Adrenal gland (tissue), 12 donors: ENCODE results near the gene ANO2. TPM values are rescaled to one million over a fixed set of nuclear protein-coding genes. Genes with fewer than 3 reads are reported as not detected.
A peak's percentile ranks its signal among the peaks of the same experiment; 100 is the strongest.

Source experiments
- DNase-seq, 7 donors: peaks; one replicate each; pipeline ENCODE4 v3.0.0-alpha.2; 2019 to 2020
- H3K27ac ChIP-seq, 5 donors: fragments of 200-600 bp; sonication (generic) in 4 of 5; 1 replicate in 3 of 5; 2 replicates in 2 of 5; pipeline versions ENCODE4 v1.5.1 to v1.8.0; 2016 to 2020; ENCODE audit warnings: mild to moderate bottlenecking in 1 of 5
- H3K27me3 ChIP-seq: fragments of 200-600 bp; 2 replicates; pipeline ENCODE4 v1.8.0; 2021
- H3K36me3 ChIP-seq, 2 donors: fragments of 200-600 bp; replicated peaks in 1 of 2; 1 replicate in 1 of 2; 2 replicates in 1 of 2; pipeline versions ENCODE4 v1.5.1 to v1.8.0; 2018 to 2022
- H3K4me1 ChIP-seq, 2 donors: fragments of 200-600 bp; replicated peaks in 1 of 2; 1 replicate in 1 of 2; 2 replicates in 1 of 2; pipeline versions ENCODE4 v1.5.1 to v1.8.0; 2018 to 2021
- H3K4me3 ChIP-seq, 4 donors: fragments of 200-600 bp; sonication (generic) in 3 of 4; one replicate each; pipeline ENCODE4 v1.5.1; 2016 to 2018
- H3K9me3 ChIP-seq, 3 donors: fragments of 200-600 bp; sonication (generic) in 1 of 3; replicated peaks in 1 of 3; 1 replicate in 2 of 3; 2 replicates in 1 of 3; pipeline versions ENCODE4 v1.5.1 to v1.8.0; 2016 to 2021
- CTCF ChIP-seq, 6 experiments: fragments of 450-650 bp in 4 of 6; fragments of 200-600 bp in 2 of 6; sonication (generic) in 1 of 6; IDR thresholded peaks; 1 replicate in 5 of 6; 2 replicates in 1 of 6; pipeline versions ENCODE4 v1.5.1 to v1.8.0; 2016 to 2021; ENCODE audit warnings: antibody characterized with exemption in 6 of 6, mild to moderate bottlenecking in 2 of 6, moderate library complexity in 1 of 6
- POLR2A ChIP-seq, 2 donors: fragments of 450-650 bp; IDR thresholded peaks; one replicate each; pipeline ENCODE4 v1.6.1; 2017; ENCODE audit warnings: antibody characterized with exemption in 2 of 2, mild to moderate bottlenecking in 2 of 2, moderate library complexity in 1 of 2
- WGBS, 4 donors: extraction: QIAGEN DNeasy Blood & Tissue Kit in 2 of 4; methylation state at CpG; one replicate each; pipeline versions ENCODE4 v1.1.5 to v1.1.7; 2013 to 2017; 5-methylcytosine and 5-hydroxymethylcytosine counted together
- intact Hi-C, 2 donors: fragments of 100-400 bp; cut with DNase I; formaldehyde crosslinking; loops; one replicate each; pipeline versions ENCODE4 v1.14.1 to v1.15.0; 2022 to 2023
- polyA plus RNA-seq, 3 donors: library from polyadenylated mRNA; stranded (reverse); fragments of 200-250 nt in 2 of 3; fragments of 350-450 nt in 1 of 3; fragmentation: Illumina TruSeq in 1 of 3; extraction: RNeasy Lipid Tissue Mini Kit (QIAGEN cat#74804) in 1 of 3; gene quantifications; one replicate each; pipeline ENCODE4 v1.2.3, GENCODE V29; 2013 to 2014
- total RNA-seq, 9 donors: library from RNA; depleted of rRNA in 4 of 9; stranded (reverse); fragments of >200 nt in 4 of 9; fragments of 120-200 nt in 1 of 9; fragmentation: NEBNext Ultra II Directional in 1 of 9; extraction: Animal tissue kit (Norgen Biotek cat#: 25700) in 1 of 9; gene quantifications; one replicate each; pipeline versions ENCODE4 v1.1.0 to v1.2.4, GENCODE V29; 2013 to 2023
- donor health status: healthy with polysubstance abuse.
- donor health status: Bipolar disorder and iron deficiency.
- donor health status: DM: yes; HTN: yes; CAD: no.
- donor health status: DM: no; HTN: no; CAD: no.
- donor health status: DM: no; HTN: no; CAD: no.
- donor health status: DM: yes; HTN: yes; CAD: no.

ANO2 gene
- total and polyA plus RNA-seq, 12 donors: 0.17 to 1.8 (median 0.88) TPM; not detected in 1

GRCh38 chr12:5745251-5745888 lies 199.7 kb downstream of the ANO2 start:
- Histone ChIP-seq H3K4me3 (no peak overlapping the region), H3K4me1 (no peaks in the 10 kb centered on the region), H3K9me3 (no peaks in the 10 kb centered on the region), H3K36me3 (no peaks in the 10 kb centered on the region), H3K27ac (no peak overlapping the region), H3K27me3 (no peaks in the 10 kb centered on the region)
- intact Hi-C loops: no loop called here
- WGBS, 4 donors: 16 to 27% (median 21%) methylated on average over 6 of the region's 6 CpGs
- TF ChIP-seq POLR2A (IDR thresholded peaks at IDR 0.05) (no peak), CTCF (IDR thresholded peaks at IDR 0.05) (peak; percentile 50 to 76 (median 63))
- DNase-seq: peak; percentile 45 to 78 (median 70)

GRCh38 chr12:5742258-5742657 lies 202.8 kb downstream of the ANO2 start:
- H3K27ac ChIP-seq: no peak overlapping the region
- H3K4me3 ChIP-seq: no peak overlapping the region
- no peaks in the 10 kb centered on the region for H3K4me1 ChIP-seq
- no peaks in the 10 kb centered on the region for H3K27me3 ChIP-seq
- intact Hi-C loops: no loop called here
- H3K9me3 ChIP-seq: no peaks in the 10 kb centered on the region
- no peak for TF ChIP-seq POLR2A (IDR thresholded peaks at IDR 0.05)
- no peak for TF ChIP-seq CTCF (IDR thresholded peaks at IDR 0.05)
- H3K36me3 ChIP-seq: no peaks in the 10 kb centered on the region
- WGBS, 4 donors: 66 to 71% (median 66%) methylated on average over 2 of the region's 2 CpGs
- DNase-seq: no peak

- TF ChIP-seq POLR2A (IDR thresholded peaks at IDR 0.05) (no peak), CTCF (IDR thresholded peaks at IDR 0.05) (no peak)
- Histone ChIP-seq H3K27me3 (no peaks in the 10 kb centered on the region), H3K27ac (no peak overlapping the region), H3K36me3 (no peaks in the 10 kb centered on the region), H3K4me3 (no peak overlapping the region), H3K4me1 (no peaks in the 10 kb centered on the region), H3K9me3 (no peaks in the 10 kb centered on the region)
- DNase-seq: no peak
- 68 to 86% (median 69%) methylated on average over 5 of the region's 5 CpGs for WGBS, 4 donors
- intact Hi-C loops: no loop called here
Measured at GRCh38 chr12:5739917-5740316, 205.1 kb downstream of the ANO2 start.

- Histone ChIP-seq H3K36me3 (no peaks in the 10 kb centered on the region), H3K9me3 (no peaks in the 10 kb centered on the region), H3K4me3 (no peak overlapping the region), H3K27me3 (no peaks in the 10 kb centered on the region), H3K27ac (no peak overlapping the region), H3K4me1 (no peaks in the 10 kb centered on the region)
- DNase-seq: no peak
- 90 to 99% (median 92%) methylated on average over 3 of the region's 3 CpGs for WGBS, 4 donors
- intact Hi-C loops: no loop called here
- TF ChIP-seq CTCF (IDR thresholded peaks at IDR 0.05) (no peak), POLR2A (IDR thresholded peaks at IDR 0.05) (no peak)
Measured at GRCh38 chr12:5737778-5738177, 207.3 kb downstream of the ANO2 start.
